Esophagus squamous epithelium (tissue), 5 donors: ENCODE data around the gene LAMTOR5. TPM values are rescaled to one million over a fixed set of nuclear protein-coding genes. Genes with fewer than 3 reads are reported as not detected.

Experiments used
- DNase-seq: peaks from one replicate; lab custom pipeline; 2025; lab: John Stamatoyannopoulos, UW
- H3K27ac ChIP-seq, 4 donors: fragments of 200-600 bp; sonication (generic); one replicate each; pipeline ENCODE4 v1.5.1; 2016 to 2019; ENCODE audit warnings: mild to moderate bottlenecking in 1 of 4
- H3K27me3 ChIP-seq, 4 donors: fragments of 200-600 bp; sonication (generic); 1 replicate in 3 of 4; 2 replicates in 1 of 4; pipeline versions ENCODE4 v1.5.1 to v1.6.0; 2017 to 2021; ENCODE audit warnings: antibody characterized with exemption in 1 of 4
- H3K36me3 ChIP-seq, 3 donors: fragments of 200-600 bp; sonication (generic); one replicate each; pipeline ENCODE4 v1.5.1; 2016 to 2019
- H3K4me1 ChIP-seq, 3 donors: fragments of 200-600 bp; sonication (generic); one replicate each; pipeline ENCODE4 v1.5.1; 2017 to 2019
- H3K4me3 ChIP-seq, 4 donors: fragments of 200-600 bp; sonication (generic); 1 replicate in 3 of 4; 2 replicates in 1 of 4; pipeline ENCODE4 v1.5.1; 2016 to 2019; ENCODE audit warnings: mild to moderate bottlenecking in 2 of 4, moderate library complexity in 1 of 4
- H3K9me3 ChIP-seq, 3 donors: fragments of 200-600 bp; sonication (generic); one replicate each; pipeline ENCODE4 v1.5.1; 2016 to 2019
- CTCF ChIP-seq, 6 experiments: fragments of 450-650 bp in 4 of 6; fragments of 200-600 bp in 2 of 6; sonication (generic) in 2 of 6; IDR thresholded peaks; one replicate each; pipeline ENCODE4 v1.5.1; 2016 to 2019; ENCODE audit warnings: antibody characterized with exemption in 6 of 6, mild to moderate bottlenecking in 4 of 6, moderate library complexity in 4 of 6
- POLR2A ChIP-seq, 4 donors: fragments of 450-650 bp; IDR thresholded peaks; one replicate each; pipeline ENCODE4 v1.6.1; 2017; ENCODE audit warnings: antibody characterized with exemption in 4 of 4, mild to moderate bottlenecking in 4 of 4, moderate library complexity in 3 of 4
- WGBS, 2 donors: methylation state at CpG; one replicate each; pipeline ENCODE4 v1.1.5; 2018; 5-methylcytosine and 5-hydroxymethylcytosine counted together
- intact Hi-C: fragments of 100-400 bp; cut with DNase I; formaldehyde crosslinking; loops from one replicate; pipeline ENCODE4 v1.15.0; 2022
- total RNA-seq, 4 donors: library from RNA; depleted of rRNA; stranded (reverse); fragments of >200 nt; gene quantifications; one replicate each; pipeline ENCODE4 v1.1.0, GENCODE V29; 2016
- donor health status: DM: yes; HTN: yes; CAD: no.

The LAMTOR5 gene
- total RNA-seq, 4 donors from 2014 or later, result 31.6 to 113 (median 99.1) TPM

- Histone ChIP-seq H3K27me3 (no peaks in the 10 kb centered on the region), H3K9me3 (no peaks in the 10 kb centered on the region), H3K36me3 (peaks cover 0 to 38% (median 0%) of the 10 kb centered on the region in 3 donors), H3K4me1 (peaks cover 0 to 15% (median 3%) of the 10 kb centered on the region in 3 donors), H3K4me3 (no peak overlapping the region), H3K27ac (no peak overlapping the region)
- TF ChIP-seq CTCF (IDR thresholded peaks at IDR 0.05), result no peak
- no peak for TF ChIP-seq POLR2A (IDR thresholded peaks at IDR 0.05)
- intact Hi-C loops, result no loop called here
- DNase-seq, result no peak
- 55 to 65% methylated on average over 2 of the region's 2 CpGs for WGBS, 2 donors
These were observed 51.1 kb downstream of the LAMTOR5 start for GRCh38 chr1:110356379-110356778.

GRCh38 chr1:110355321-110355720 is 52.2 kb downstream of the LAMTOR5 start:
- intact Hi-C loops, result no loop called here
- WGBS, 2 donors, result 64 to 69% methylated on average over 1 of the region's 1 CpG

More at GRCh38 chr1:110355321-110355720, 52.2 kb downstream of the LAMTOR5 start:
- H3K27me3 ChIP-seq, result no peaks in the 10 kb centered on the region
- no peak overlapping the region for H3K4me3 ChIP-seq
- no peak for TF ChIP-seq POLR2A (IDR thresholded peaks at IDR 0.05)
- TF ChIP-seq CTCF (IDR thresholded peaks at IDR 0.05), result no peak
- H3K9me3 ChIP-seq, result no peaks in the 10 kb centered on the region
- H3K36me3 ChIP-seq, result peaks cover 0 to 34% (median 0%) of the 10 kb centered on the region in 3 donors
- DNase-seq, result no peak
- H3K27ac ChIP-seq, result no peak overlapping the region
- H3K4me1 ChIP-seq, result peaks cover 0 to 26% (median 6%) of the 10 kb centered on the region in 3 donors

Other genes with a start within 250 kb of the LAMTOR5 start
- 10 to 100 TPM in 1 of 4 donors, 1 to 10 TPM in 3; 4.2 to 10.9 (median 6.5) TPM for gene KCNC4, start 197.4 kb downstream of the LAMTOR5 start, total RNA-seq
- 10 to 100 TPM; 10.5 to 39.5 (median 23.0) TPM for gene RBM15, start 68.3 kb downstream of the LAMTOR5 start, total RNA-seq
- gene SLC16A4, start 16.7 kb downstream of the LAMTOR5 start, total RNA-seq, result 1 to 10 TPM in 2 of 4 donors, under 1 TPM in 1, not detected in 1; 0.88 to 4.5 (median 4.2) TPM
- 1 to 10 TPM in 1 of 4 donors, under 1 TPM in 1, not detected in 2; 0.35 to 2.3 TPM for gene PROK1, start 43.5 kb upstream of the LAMTOR5 start, total RNA-seq
- gene KCNA10, start 111.5 kb upstream of the LAMTOR5 start, total RNA-seq, result not detected
- 1 to 10 TPM in 1 of 4 donors, under 1 TPM in 3; 0.04 to 2.0 (median 0.67) TPM for gene KCNA2, start 198.7 kb upstream of the LAMTOR5 start, total RNA-seq